AG09309 (cell line): ENCODE data around the gene CBL.

Experiments
- DNase-seq: peaks from one replicate; pipeline ENCODE4 v3.0.0-alpha.2; 2010; ENCODE audit warnings: low read depth
- H3K4me3 ChIP-seq: 2 replicates; pipeline ENCODE4 v1.5.1; 2011; ENCODE audit warnings: mild to moderate bottlenecking, low read depth, low read length, moderate library complexity; ENCODE audit not compliant: control insufficient read depth
- CTCF ChIP-seq: IDR thresholded peaks from 2 replicates; pipeline ENCODE4 v1.5.1; 2011; ENCODE audit warnings: mild to moderate bottlenecking, low read depth, low read length, inconsistent platforms; ENCODE audit not compliant: insufficient read depth, control insufficient read depth; ENCODE audit errors: missing control alignments

Gene CBL

GRCh38 chr11:119347242-119347641 lies 141.1 kb downstream of the CBL start:
- no peak for TF ChIP-seq CTCF

GRCh38 chr11:119347940-119348605 lies 141.9 kb downstream of the CBL start:
- no peak overlapping the region for H3K4me3 ChIP-seq
- DNase-seq = no peak
- TF ChIP-seq CTCF = no peak

More at GRCh38 chr11:119347242-119347641, 141.1 kb downstream of the CBL start:
- no peak overlapping the region for H3K4me3 ChIP-seq
- DNase-seq = no peak

- DNase-seq = no peak
- TF ChIP-seq CTCF = no peak
- no peak overlapping the region for H3K4me3 ChIP-seq
These were observed 144.2 kb downstream of the CBL start for GRCh38 chr11:119350302-119350701.

- no peak for TF ChIP-seq CTCF
- H3K4me3 ChIP-seq = no peak overlapping the region
- DNase-seq = no peak
These were observed 145.1 kb downstream of the CBL start for GRCh38 chr11:119351232-119351631.

- no peak for TF ChIP-seq CTCF
- no peak overlapping the region for H3K4me3 ChIP-seq
- DNase-seq = no peak
These were observed 146.7 kb downstream of the CBL start for GRCh38 chr11:119352857-119353260.

- no peak for DNase-seq
- no peak overlapping the region for H3K4me3 ChIP-seq
- TF ChIP-seq CTCF = peak; percentile 3
These were observed 149.1 kb downstream of the CBL start for GRCh38 chr11:119355091-119355843.
